Measurements from ENCODE around the gene GBP1.

DNA sequence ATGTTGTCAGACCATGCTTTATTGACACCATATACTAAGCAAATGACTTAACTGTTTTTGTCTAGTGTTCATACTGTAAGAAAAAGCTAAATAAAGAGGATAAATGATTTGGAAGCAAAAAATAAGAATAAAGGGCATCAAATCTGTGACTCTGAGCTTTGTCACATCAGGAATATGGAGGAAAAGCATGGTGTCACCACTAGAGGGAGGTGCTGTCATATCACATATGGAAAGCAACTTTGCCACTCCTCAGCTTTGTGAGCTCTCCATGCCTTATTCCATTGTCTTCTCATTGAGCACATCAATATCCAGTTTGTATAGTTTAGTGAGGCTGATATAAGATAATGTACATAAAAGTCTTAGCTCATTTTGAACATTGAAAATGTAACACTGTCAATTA lies 20.8 kb upstream of the GBP1 start:
- TF ChIP-seq, protein P1, sequence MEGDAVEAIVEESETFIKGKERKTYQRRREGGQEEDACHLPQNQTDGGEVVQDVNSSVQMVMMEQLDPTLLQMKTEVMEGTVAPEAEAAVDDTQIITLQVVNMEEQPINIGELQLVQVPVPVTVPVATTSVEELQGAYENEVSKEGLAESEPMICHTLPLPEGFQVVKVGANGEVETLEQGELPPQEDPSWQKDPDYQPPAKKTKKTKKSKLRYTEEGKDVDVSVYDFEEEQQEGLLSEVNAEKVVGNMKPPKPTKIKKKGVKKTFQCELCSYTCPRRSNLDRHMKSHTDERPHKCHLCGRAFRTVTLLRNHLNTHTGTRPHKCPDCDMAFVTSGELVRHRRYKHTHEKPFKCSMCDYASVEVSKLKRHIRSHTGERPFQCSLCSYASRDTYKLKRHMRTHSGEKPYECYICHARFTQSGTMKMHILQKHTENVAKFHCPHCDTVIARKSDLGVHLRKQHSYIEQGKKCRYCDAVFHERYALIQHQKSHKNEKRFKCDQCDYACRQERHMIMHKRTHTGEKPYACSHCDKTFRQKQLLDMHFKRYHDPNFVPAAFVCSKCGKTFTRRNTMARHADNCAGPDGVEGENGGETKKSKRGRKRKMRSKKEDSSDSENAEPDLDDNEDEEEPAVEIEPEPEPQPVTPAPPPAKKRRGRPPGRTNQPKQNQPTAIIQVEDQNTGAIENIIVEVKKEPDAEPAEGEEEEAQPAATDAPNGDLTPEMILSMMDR (IDR thresholded peaks at IDR 0.05) = peak; percentile 82
- TF ChIP-seq EZH2 (IDR thresholded peaks at IDR 0.05; ENCODE audit: borderline replicate concordance, insufficient read depth, low read depth, low read length, poor library complexity, severe bottlenecking) = no peak
